Central memory CD4-positive, alpha-beta T cell (primary cell): ENCODE results near the gene RABGGTB.
"Not testable (repeated sequence)": the region's sequence is repeated elsewhere in the genome, so short reads cannot be mapped to it uniquely, and the experiment has no call there.

Source experiments
- DNase-seq: peaks from one replicate; pipeline ENCODE4 v3.0.0; 2022

The RABGGTB gene

DNA sequence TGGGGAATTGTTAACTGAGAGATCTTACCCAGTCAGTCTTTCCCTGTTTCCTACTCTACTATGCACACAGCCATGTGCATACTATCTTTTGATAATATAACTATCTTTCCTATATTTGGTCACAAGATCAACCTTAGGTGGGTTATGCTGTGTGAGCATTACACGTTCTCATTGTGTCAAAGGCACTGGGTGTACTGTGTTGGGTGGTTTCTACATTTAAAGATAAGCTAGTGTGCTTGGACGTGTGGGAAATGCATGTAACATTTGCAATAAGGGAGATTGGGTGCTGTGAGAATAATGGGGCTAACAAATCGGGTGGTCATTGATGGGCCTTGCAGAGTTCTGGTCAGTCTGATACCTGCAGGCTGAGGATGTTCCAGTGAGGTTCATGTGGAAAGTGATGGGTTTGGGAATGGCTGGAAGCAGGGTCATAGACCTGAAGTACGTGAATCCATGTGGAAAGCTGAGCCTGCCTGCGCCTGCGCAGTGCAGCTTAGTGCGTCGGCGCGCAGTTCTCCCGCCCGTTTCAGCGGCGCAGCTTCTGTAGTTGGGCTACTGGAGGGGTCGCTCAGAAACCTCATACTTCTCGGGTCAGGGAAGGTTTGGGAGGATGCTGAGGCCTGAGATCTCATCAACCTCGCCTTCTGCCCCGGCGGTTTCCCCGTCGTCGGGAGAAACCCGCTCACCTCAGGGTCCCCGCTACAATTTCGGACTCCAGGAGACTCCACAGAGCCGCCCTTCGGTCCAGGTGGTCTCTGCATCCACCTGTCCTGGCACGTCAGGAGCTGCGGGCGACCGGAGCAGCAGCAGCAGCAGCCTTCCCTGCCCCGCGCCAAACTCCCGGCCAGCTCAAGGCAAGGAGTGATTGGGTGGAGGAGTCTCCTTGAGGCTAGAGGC lies 10.6 kb downstream of the RABGGTB start, which contains the start of gene MSH4:
TSS of gene MSH4 (plus strand) at position 507 of the 897 bp plus-strand sequence. CDS start at position 611, 104 bp downstream.
- no peak for DNase-seq

DNA sequence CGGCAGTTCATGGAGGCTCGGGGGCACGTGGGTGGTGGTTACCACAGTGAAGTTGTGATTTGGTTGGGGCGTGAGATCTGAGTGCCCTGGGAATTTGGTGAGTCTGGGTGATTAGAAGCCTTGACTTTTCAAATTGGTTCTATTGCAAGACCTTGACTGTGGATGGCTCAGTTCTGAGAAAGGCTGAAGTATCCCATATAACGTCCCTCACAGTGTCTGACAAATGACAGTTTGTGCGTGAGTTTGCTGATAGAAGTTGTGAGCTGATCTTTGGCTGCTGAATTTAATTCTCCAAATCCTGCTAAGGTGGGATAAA lies 11.2 kb downstream of the RABGGTB start:
- no peak for DNase-seq

GRCh38 chr1:75797606-75798216 lies 11.7 kb downstream of the RABGGTB start:
- DNase-seq, result no peak

DNA sequence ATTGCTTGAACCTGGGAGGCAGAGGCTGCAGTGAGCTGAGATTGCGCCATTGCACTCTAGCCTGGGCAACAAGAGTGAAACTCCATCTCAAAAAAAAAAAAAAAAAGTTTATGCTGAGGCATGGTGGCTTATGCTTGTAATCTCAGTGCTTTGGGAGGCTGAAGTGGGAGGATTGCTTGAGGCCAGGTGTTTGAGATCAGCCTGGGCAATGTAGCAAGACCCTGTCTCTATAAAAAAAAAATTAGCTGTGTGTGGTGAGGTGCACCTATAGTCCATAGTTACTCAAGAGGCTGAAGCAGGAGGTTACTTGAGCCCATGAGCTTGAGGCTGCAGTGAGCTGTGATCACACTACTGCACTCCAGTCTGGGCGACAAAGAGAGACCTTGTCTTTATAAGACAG lies 15.4 kb downstream of the RABGGTB start:
- DNase-seq, result not testable (repeated sequence)

GRCh38 chr1:75808921-75809320 lies 22.9 kb downstream of the RABGGTB start:
- no peak for DNase-seq

GRCh38 chr1:75810113-75810512 lies 24.1 kb downstream of the RABGGTB start:
- DNase-seq, result not testable (repeated sequence)

DNA sequence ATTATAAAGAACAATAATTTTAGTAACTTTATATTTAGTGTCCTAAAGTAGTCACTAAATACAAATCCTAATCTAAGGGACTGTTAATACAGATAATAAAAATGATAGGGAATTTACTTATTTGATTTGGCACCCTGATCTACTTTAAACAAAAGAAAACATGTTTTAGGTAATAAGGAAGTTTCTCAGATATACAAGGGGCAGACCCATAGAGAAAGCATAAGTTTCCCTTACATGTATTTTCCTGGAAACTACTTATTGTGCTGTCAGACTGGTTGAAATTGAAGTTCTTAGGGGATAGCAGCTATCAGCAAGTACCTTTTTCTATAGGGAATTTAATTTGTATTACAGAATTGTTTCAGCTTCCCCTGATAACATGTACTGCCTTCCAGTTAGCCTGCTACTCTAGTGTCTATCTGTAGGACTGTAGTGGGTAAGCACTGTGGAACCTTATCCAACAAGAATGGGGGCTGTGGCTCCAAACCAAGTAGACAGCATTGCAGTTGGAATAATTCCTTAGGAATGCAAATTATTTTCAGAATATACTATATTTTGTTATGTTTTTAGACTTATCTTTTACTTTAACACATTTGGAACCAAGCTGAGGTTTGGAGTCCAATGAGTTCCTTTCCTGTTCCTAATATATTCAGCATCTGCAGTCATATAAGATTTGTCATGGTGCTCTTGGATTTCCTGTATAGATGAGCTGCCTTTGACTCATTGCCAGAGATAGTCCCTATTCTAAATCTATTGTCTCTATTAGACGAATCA lies 25.3 kb downstream of the RABGGTB start:
- DNase-seq, result no peak

GRCh38 chr1:75812065-75812464 lies 26.0 kb downstream of the RABGGTB start:
- no peak for DNase-seq

DNA sequence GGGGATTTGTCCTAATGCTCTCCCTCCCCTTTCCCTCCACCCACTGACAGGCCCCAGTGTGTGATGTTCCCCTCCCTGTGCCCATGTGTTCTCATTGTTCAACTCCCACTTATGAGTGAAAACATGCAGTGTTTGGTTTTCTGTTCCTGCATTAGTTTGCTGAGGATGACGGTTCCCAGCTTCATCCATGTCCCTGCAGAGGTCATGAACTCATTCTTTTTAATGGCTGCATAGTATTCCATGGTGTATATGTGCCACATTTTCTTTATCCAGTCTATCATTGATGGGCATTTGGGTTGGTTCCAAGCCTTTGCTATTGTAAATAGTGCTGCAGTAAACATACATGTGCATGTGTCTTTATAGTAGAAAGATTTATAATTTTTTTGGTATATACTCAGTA lies 37.5 kb downstream of the RABGGTB start:
- DNase-seq, result not testable (repeated sequence)

- DNase-seq, result no peak
These were observed 50.6 kb downstream of the RABGGTB start for GRCh38 chr1:75836528-75837100.

DNA sequence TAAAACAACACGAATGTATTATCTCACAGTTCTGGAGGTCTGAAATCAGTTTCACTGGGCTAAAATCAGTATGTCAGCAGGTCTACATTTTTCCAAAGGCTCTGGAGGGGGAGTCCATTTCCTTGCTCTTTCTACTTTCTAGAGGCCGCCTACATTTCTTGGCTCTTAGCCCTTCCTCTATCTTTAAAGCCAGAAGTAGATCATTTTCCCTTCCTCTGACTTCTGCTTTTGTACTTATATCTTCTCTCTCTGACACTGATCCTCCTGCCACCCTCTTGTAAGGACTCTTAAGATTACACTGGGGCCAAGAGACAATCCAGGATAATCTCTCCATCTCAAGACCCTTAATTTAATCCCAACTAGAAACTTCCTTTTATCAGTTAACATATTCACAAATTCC lies 52.0 kb downstream of the RABGGTB start:
- DNase-seq, result no peak

- no peak for DNase-seq
These were observed 55.4 kb downstream of the RABGGTB start for GRCh38 chr1:75841421-75841820.
